ENCODE measurements around the gene WDR26.
A peak's percentile ranks its signal among the peaks of the same experiment; 100 is the strongest.
"Not testable (repeated sequence)": the region's sequence is repeated elsewhere in the genome, so short reads cannot be mapped to it uniquely, and the experiment has no call there.

Gene WDR26

DNA sequence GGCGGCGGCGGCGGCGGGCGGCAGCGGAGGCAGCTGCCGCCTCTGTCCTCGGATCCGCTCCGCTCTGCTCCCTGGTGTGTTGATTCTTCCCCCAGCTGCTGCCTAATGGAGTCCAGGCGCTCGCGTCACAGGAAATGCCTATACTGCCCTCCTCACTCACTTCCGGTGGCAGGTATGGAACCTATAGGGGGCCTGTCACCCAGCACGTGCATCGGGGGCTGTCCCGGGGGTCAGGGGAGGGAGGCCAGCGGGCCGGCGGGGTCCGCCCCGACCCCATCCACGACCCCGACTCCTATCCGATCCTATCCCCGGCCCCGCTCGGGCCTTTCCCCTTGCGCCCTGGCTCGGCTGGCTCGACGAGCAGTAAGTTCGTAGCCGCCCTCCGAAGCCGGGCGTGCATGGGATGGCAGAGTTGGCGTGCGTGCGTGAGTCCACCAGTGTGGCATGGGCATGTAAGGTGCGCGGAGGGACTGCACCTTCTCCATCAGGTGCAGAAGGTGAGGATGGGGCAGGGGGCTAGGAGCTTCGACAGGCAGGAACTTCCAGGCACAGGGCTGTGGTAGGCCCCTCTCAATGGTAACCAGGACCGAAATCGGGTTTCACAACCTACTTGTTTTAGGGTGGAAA lies at the start of gene WDR26:
Gene WDR26 (minus strand): TSS at position 107 of the 627 bp plus-strand sequence.
- Histone ChIP-seq H3K27ac (peak within 1 kb of the TSS; percentile 51 to 99 (median 95)), H3K4me3 (peak within 1 kb of the TSS; percentile 53 to 94 (median 85))

DNA sequence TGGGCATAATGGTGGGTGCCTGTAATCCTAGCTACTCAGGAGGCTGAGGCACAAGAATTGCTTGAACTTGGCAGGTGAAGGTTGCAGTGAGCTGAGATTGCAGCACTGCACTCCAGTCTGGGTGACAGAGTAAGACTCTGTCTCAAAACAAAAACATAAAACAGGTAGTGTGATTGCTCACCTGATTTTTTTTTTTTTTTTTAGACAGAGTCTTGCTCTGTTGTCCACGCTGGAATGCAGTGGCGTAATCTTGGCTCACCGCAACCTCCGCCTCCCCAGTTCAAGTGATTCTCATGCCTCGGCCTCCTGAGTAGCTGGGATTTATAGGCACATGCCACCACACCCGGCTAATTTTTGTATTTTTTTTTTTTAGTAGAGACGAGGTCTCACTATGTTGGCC lies 48.6 kb upstream of the WDR26 start:
- not testable (repeated sequence) for H3K4me3 ChIP-seq, H3K27ac ChIP-seq

DNA sequence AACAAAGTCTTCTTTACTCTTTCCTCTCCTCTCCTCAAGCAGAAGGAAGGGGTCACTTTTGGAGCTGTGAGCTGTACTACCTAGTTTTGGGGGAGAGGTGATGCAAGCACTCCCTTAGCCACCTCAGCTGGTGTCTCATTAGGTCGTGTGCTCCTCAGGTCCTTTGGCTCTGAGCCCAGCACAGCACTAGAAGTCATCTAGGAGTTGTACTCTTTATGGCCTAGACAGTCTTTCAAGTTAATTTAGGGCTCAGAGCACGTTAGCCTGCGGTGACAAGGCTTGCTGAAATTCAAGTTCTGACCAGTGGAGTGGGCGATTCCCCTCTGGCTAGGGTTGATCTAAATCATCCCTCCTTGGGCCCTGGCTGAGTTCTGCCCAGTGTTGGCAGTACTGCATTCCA lies 48.0 kb upstream of the WDR26 start:
- H3K27ac ChIP-seq, result no peak overlapping the region
- H3K4me3 ChIP-seq, result no peak overlapping the region

GRCh38 chr1:224481601-224482000 lies 47.0 kb upstream of the WDR26 start:
- no peak overlapping the region for H3K4me3 ChIP-seq
- no peak overlapping the region for H3K27ac ChIP-seq

GRCh38 chr1:224480888-224481459 lies 46.4 kb upstream of the WDR26 start:
- not testable (repeated sequence) for H3K27ac ChIP-seq, H3K4me3 ChIP-seq

DNA sequence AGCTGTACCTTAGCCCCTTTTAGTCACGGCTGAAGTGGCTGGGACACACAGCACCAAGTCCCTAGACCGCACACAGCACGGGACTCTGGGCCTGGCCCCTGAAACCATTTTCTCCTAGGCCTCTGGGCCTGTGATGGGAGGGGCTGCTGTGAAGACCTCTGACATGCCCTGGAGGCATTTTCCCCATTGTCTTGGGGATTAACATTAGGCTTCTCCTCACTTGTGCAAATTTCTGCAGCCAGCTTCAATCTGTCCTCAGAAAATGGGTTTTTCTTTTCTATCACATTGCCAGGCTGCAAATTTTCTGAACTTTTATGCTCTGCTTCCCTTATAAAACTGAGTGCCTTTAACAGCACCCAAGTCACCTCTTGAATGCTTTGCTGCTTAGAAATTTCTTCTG lies 45.6 kb upstream of the WDR26 start:
- not testable (repeated sequence) for H3K27ac ChIP-seq, H3K4me3 ChIP-seq

- no peak overlapping the region for H3K27ac ChIP-seq
- no peak overlapping the region for H3K4me3 ChIP-seq
These were observed 38.2 kb upstream of the WDR26 start for GRCh38 chr1:224472806-224473205.

DNA sequence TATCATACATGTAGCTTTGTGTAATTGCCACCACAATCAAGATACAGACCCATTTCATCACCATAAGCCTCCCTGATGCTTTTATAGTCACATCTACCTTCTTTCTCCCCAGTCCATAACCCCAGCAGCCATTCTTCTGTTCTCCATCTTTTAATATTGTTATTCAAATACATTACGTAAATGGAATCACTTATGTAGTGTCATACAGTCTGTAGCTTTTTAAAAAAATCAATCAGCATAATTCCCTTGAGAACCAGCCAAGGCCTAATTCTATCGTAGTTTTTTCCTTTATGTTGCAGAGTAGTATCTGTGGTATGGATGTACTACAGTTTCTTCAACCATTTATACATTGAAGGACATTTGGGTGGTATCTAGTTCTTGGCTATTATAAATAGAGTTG lies 31.6 kb upstream of the WDR26 start:
- no peak overlapping the region for H3K27ac ChIP-seq

GRCh38 chr1:224459966-224460365 lies 25.4 kb upstream of the WDR26 start:
- peak overlapping the region in 7 of 21 experiments; percentile 17 to 65 (median 45) for H3K27ac ChIP-seq
- no peak overlapping the region for H3K4me3 ChIP-seq

More for the DNA sequence above, 31.6 kb upstream of the WDR26 start:
- no peak overlapping the region for H3K4me3 ChIP-seq

GRCh38 chr1:224458996-224459395 lies 24.4 kb upstream of the WDR26 start:
- H3K27ac ChIP-seq, result peak overlapping the region in 10 of 21 experiments; percentile 23 to 71 (median 43)
- H3K4me3 ChIP-seq, result no peak overlapping the region

- H3K27ac ChIP-seq, result peak overlapping the region in 10 of 21 experiments; percentile 4 to 74 (median 36)
- H3K4me3 ChIP-seq, result no peak overlapping the region
These were observed 23.7 kb upstream of the WDR26 start for GRCh38 chr1:224458296-224458695.

GRCh38 chr1:224457782-224458144 lies 23.2 kb upstream of the WDR26 start:
- Histone ChIP-seq H3K27ac (peak overlapping the region in 10 of 21 experiments; percentile 4 to 74 (median 32)), H3K4me3 (no peak overlapping the region)

DNA sequence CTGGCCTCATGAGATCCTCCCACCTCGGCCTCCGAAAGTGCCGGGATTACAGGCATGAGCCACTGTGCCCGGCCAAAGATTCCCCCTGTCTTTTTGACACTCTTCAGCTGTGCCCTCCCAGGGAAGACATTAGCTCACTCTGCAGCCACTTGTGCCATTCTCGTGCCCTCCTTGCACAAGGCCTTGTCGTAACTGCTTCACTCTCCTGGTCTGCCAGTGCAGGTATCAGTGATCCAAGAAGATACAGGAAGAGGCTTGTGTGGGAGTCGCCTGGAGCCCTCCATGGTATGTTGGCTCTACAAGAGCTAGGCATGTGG lies 22.0 kb upstream of the WDR26 start:
- Histone ChIP-seq H3K27ac (peak overlapping the region in 20 of 21 experiments; percentile 3 to 89 (median 74)), H3K4me3 (no peak overlapping the region)

DNA sequence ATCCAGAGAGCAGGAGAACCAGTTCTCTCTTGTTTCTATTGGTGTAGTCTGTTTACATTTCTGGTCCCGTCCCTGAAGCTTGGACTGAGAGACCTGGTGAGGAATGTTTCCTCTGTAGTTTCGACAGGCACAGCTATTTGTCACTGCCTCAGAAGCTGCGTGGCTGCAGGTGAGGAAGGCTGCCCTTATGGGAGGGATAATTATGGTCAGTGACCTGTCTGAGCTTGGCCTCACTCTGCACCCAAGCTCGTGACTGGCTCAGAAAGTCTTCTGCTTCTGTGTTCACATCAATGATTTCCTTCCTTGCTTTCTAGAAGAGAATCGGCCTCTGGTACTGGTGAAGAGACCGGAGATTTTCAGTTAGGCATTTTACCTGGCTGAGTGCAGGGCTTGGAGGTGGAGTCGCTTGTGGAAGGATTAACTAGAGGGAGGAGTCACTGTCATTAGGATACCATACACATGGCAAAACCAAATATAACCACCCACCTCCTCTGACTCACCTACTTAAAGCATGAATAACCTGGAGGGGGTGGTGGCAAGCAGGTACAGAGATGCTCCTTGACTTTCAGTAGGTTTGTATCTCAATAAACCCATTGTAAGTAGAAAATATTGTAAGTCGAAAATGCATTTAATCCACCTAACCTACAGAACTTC lies 19.9 kb upstream of the WDR26 start:
- Histone ChIP-seq H3K27ac (peak overlapping the region in 16 of 21 experiments; percentile 9 to 82 (median 67)), H3K4me3 (no peak overlapping the region)

GRCh38 chr1:224450561-224451350 lies 16.2 kb upstream of the WDR26 start:
- Histone ChIP-seq H3K4me3 (no peak overlapping the region), H3K27ac (peak overlapping the region in 9 of 21 experiments; percentile 25 to 54 (median 38))

GRCh38 chr1:224450159-224450558 lies 15.6 kb upstream of the WDR26 start:
- Histone ChIP-seq H3K4me3 (no peak overlapping the region), H3K27ac (peak overlapping the region in 6 of 21 experiments; percentile 16 to 47 (median 34))

DNA sequence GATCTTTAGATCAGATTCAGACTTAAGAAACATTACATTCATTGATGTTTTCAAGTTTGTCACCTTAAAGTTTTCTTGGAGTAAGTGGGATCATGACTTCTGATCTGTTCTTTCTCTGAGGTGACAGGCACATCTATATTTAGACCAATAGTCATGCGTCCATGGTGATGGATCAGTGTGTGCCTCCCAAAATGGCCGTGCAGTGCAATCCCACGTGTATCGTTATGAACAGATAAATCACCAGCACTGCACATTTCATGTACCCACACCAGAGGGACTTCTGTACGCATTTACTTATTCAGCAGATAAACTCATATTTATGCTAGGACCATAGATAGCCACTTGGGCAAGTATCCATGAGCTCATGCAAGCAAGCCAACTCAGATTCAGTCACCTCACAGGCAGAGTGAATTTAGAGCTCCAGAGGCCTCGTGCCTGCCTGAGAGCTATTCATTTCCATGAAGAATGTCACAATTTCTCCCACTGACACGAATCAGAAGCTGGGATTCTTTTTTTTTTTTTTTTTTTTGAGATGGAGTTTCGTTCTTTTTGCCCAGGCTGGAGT lies 13.9 kb upstream of the WDR26 start:
- no peak overlapping the region for H3K4me3 ChIP-seq
- peak overlapping the region in 2 of 21 experiments; percentile 45 to 57 for H3K27ac ChIP-seq

DNA sequence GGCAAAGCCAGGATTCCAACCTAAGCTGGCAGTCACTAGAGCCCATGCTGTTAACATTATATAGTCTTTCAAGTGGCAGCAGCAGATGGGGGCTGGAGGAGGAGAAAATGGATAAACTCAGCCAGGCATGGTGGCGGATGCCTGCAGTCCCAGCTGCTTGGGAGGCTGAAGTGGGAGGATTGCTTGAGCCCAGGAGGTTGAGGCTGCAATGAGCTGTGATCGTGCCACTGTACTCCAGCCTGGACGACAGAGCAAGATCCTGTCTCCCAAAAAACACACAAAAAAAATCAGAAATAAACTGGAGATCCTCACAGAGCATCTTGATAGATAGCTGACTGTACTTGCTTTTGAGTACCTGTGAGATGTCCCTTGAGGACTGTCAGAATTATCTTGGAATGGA lies 13.4 kb upstream of the WDR26 start:
- peak overlapping the region in 11 of 21 experiments; percentile 0 to 57 (median 39) for H3K27ac ChIP-seq
- H3K4me3 ChIP-seq, result no peak overlapping the region

- H3K27ac ChIP-seq, result peak overlapping the region in 11 of 21 experiments; percentile 0 to 57 (median 38)
- no peak overlapping the region for H3K4me3 ChIP-seq
These were observed 12.7 kb upstream of the WDR26 start for GRCh38 chr1:224447251-224447650.

GRCh38 chr1:224438989-224439388 lies 4.4 kb upstream of the WDR26 start:
- H3K4me3 ChIP-seq, result no peak overlapping the region
- no peak overlapping the region for H3K27ac ChIP-seq

Measured in skin epidermis (tissue), 12 donors.